DMS53 (cell line): Measurements from ENCODE around the gene BUD13.
"Not testable (repeated sequence)": the region's sequence is repeated elsewhere in the genome, so short reads cannot be mapped to it uniquely, and the experiment has no call there.

Experiments used
- DNase-seq: peaks from one replicate; lab custom pipeline; 2025; lab: John Stamatoyannopoulos, UW

BUD13 gene

DNA sequence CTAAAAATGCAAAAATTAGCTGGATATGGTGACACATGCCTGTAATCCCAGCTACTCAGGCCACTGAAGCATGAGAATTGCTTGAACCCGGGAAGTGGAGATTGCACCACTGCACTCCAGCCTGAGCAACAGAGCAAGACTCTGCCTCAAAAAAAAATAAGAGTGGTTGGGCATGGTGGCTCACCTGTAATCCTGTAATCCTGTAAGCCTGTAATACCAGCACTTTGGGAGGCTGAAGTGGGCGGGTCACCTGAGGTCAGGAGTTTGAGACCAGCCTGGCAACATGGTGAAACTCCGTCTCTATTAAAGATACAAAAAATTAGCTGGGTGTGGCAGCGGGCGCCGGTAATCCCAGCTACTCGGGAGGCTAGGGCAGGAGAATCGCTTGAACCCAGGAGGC is 16.7 kb downstream of the BUD13 start:
- DNase-seq = not testable (repeated sequence)

DNA sequence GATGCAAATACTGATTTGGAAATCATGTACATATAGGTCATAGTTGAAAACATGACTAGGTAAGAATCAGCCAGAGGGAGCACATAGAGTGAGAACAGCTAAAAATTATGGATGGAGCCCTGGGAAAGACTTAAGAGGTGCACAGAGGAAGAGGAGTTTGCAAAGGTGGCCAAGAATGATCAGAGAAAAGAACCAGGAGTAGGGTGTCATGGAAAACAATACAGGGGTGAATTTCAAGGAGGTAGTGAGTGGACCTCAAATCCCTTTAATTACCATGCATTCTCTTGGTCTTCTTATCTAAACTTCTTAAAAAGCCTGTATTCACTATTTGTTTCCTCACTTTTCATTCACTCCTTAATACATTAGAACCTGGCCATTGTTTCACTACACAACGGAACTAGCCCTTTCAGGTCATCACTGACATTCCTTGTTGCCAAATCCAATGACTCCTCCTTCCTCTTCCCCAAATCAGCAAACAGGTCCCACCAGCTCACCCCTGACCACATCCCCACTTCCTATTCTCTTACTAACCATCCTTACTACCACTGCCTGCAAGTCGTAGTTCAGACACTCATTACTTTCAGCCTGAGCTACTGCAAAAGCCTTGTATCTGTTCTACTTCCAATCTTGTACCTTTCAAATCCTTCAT is 22.6 kb downstream of the BUD13 start:
- DNase-seq = no peak

DNA sequence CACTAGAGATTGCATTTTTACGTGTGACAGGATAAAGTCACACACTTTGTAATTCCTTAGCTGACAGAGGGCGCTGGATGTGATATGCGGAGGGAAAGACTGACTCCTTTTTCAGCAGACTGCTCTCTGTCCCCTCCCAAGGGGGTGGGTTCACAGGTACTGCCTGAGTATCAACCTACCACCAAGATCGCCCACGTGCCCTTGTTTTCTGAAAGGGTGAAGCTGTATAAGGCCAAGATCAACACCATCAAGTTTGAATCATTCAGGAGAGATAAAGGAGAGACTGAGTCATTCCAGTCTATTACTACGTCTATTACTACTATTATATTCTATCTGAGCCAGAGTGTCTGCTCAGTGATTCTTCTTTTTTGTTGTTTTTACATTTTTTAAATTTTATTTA is 30.7 kb downstream of the BUD13 start:
- DNase-seq = no peak

DNA sequence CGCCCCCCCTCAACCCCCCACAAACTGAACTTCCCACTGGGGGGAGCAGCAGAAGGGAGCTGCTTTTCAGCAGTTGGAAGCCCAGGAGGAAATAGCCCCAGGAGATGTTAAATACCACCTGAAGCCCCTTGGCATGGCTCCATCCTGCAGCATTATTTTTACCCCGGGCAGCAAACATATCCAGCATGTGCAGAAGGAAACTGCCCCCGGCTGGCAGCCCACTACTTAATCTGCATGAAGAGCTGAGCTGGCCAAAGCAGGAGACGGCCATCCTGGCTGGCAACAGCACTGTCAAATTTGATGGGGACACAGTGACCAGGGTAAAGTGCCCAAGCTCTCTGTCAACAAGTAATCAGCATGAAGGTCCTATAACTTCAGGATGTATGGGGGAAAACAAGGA is 32.0 kb downstream of the BUD13 start:
- DNase-seq = no peak

DNA sequence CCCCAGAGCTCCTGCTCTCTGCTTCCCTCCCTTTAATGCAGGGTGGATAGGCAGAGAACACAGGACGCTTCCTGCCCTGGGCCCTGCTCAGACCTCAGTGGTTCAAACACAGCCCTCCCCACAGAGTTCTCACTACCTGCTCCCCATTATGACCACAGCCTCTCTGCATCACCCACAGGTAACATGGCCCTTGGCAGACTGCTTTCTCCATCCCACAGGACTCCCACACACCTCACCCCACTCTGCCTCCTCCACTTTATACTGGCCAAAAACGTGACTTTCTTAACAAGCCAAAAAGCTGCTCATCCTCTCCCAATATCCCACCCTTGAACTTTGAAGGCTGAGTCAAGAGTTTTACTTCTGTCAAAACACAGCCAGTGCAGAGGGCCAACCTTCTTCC is 33.8 kb downstream of the BUD13 start:
- DNase-seq = no peak

DNA sequence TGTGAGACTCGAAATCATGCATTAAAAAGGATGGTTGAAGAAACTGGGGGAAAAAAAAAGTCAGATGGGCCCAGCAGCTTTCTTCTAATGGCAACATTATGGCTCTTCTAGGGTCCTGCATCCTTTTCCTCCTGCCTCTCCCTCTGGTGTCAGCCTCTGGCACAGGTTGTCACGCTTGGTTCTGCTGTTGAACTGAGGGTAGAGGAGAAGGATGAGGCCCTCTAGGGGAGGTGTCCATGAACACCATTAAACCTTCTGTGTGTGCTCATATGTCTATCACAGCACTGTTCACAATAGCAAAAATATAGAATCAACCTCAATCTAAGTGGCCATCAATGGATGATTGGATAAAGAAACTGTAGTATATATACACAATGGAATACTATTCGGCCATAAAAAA is 36.0 kb downstream of the BUD13 start:
- DNase-seq = peak; percentile 49

DNA sequence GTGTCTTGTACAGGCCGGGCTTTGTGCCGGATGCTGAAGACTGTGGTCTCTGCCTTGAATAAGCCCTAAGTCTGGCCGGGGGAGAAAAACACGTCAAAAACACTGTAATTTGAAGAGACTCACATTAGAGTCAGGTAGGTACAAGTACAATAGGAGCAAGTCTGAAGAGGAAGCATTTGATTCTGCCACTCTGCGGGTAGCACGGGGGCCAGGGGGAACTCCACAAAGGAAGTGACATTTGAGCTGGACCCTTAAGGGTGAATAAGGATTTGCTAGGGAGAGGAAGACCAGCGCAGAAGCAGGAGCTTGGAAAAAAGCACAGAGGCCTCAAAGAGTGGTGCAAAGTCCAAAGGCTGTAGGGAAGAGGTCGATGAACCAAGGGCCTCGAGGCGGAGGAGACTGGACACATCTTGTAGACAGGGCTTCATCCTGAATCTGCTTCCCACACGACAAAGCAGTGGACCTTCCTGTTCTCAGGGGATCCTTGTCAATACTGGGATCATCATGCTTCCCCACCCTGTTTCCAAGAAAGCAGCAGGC is 38.7 kb downstream of the BUD13 start:
- no peak for DNase-seq

DNA sequence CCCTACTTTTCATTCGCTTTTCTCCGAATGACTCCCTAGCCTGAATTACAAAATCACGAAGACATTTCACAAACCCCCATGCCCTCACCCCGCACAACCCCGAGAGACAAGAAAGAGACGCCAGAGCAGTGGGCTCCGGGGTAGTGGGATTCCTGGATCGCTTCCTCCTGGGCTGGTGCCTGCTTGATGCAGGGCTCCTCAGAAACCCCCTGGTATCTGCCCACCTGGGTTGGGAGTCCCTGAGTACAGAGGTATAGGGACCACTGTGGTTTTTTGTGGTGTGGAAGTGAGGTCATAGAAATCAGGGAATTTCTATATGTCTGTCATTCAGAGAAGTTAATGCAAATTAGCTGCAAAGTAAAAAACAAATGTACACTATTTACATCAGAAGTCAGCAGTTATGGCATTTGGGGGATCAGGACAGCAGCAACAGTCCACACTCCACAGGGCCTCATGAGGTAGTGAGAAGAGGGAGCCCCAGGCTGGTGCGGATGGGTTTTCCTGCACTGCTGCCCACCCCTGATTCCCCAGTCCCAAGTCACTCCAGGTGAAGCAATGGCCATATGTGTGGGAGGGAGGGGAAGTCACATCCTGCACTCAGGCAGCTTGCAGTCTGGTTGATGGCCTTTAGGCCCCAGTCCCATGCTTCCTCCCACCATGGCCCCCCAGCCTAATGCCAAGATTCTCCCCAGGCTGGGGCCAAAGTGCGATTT is 39.6 kb downstream of the BUD13 start:
- DNase-seq = no peak

DNA sequence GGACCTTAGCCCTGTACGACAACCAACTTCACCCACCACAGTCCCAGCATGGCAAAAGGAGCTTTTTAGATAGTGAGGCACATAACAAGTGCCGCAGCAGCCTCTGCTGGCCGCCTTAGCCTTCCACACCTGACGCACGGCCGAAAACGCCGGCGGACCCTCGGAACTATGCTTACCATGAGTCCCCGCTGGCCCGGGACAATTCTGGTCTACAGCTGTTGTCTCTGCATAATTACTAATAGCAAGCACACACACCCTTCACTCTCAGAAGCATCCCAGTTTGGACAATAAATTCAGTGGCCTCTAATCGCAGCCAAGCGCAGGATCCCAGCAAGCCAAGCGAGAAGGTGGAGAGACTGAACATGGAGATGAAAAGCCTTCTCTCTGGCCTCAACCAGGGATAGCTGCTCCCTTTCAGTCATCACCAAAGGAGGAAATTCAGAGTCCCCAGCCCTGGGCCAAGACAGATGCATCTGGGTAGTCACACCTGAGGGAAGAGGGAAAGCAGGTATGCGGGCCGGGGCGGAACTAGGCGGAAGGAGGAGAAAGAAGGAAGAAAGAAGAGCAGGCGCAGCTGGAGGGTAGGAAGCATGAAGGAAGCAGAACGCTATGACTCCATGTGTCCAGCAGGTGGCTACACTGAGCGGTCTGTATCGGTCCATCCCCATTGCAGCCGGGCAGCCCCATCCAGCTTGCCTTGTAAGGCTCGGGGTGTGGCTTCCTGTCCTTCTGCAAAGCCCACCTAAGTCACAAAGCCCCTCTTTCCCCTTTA is 40.3 kb downstream of the BUD13 start:
- DNase-seq = peak; percentile 84

DNA sequence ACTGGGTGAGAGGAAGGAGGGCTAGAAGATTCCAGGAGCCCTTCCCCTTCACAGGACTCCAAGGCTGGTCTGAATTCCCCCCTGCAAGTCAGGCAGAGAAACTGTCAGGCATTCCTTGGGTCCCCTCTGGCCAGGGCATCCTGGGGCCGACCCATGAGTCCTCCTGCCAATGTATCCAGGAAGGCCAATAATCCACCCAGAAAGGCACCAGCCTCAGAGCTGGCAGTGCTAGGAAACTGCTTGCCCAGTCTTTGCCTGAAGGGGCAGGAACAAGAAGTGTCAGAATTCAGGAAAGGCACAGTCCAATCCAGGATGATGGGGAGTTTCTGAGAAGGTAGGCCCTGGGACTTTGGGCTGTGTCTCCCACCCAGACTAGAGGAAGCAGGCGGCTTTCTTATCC is 41.0 kb downstream of the BUD13 start:
- DNase-seq = no peak

DNA sequence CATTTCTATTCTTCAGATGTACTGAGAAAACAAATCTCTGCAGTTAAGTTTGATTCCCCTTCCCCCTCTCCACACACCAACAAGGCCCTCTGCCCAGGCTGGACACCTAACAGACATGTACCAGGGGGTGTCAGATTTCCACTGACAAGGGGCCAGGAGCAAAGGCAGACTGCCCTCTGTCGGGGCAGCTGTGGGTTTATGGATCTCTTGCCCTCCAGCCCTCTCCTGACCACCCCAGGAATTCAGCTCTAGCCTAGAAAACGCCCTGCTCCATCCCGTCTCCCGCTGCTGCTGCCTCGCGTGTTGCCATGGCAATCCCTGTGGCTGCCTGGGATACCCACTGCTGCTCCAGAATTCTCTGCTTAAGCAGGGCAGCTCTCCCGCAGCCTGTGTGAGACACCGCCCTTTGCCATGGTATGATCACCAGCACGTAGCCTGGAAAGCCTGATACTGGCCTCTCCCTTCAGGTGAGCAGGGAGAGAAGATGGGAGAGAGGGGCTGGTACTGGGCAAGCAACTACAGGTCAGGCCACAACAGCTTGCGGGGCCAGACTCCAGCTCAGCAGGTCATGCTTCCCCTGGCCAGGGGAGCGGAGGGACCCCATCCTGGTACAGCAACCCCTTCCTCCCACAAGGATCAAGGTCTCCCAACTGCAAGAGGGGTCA is 41.6 kb downstream of the BUD13 start:
- no peak for DNase-seq

DNA sequence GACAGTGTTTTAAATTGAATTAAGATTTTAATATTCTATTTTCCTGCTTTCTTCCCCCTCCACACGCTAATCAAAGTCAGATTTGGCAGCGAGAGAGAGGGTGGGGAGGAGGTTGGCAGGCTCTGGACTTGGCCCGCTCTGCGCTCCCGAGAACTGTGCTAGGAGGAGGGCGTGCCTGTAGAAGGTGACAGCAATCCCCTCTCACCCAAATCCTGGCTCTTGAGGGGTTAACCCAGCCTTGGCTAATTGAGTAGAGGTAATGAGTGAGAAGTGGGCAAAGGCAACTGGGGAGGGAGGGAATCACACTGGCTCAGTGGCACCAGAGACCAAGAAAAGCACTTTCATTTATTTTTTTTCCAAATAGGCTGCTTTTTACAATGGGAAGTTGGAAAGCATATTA is 42.2 kb downstream of the BUD13 start:
- DNase-seq = no peak

DNA sequence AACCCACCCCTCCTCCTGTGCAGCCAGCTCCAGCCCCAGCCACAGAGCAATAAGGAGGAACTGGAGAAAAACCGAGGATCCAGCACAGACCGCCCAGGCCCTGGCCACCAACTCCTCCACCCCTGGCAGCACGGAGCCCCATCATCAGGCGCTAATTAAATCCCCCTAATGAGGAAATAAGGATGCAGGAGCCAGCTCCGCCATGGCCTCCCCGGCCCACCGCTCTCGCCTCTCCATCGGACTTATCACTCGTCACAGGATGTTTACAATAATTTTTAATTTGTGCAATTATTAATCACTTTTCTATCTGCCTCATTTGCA is 42.6 kb downstream of the BUD13 start:
- DNase-seq = no peak

DNA sequence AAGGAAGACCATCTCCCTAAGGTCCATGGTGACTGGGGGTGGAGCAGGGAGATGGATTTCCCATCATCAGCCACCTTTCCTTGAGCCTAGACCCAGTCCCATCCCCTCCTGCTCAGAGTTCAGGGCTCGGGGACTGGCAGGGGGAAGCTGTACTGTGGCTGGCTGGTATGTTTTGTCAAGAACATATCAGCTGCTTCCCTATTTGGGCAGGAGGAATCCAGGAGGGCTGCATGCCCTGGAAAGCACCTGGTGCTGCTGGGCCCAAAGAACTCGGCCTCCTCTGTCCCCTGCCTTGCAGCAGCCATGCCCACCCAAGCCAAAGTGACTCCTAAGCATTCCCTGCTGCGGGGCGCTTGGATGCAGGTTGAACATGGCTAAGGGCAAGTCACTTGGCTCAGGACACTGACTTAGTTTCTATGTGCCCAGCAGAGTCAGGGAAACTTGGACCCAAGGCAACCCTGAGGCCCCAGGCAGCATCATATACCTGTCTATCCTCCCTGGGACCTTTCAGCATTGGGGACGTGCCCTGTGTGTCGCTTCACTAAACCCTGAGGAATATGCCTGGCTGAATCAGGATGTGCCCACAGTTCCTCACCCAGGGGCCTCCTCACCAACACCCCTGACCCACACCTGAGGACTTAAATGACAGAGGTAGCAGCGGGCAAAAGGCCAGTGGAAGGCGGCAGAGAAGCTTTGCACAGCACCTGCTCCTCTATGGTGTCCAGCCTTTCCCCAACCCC is 43.1 kb downstream of the BUD13 start:
- DNase-seq = no peak

DNA sequence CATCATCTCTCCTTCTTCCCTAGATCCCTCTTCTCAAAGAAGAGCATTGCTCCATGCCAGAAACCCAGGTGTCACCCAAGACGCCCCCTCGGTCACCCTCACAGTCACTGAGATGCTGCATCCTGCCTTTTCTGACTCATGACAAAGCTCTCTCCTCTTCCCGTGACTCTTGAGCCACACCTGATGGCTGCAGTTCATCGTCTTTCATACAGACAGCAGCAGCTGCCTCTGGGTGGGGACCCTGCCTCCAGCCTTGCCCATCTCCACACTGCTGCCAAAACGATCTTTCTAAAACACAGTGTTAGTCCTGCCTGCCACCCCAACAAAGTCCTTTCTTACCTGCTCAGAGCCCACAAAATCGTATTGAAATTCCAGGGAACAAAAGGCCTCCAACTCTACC is 44.8 kb downstream of the BUD13 start:
- no peak for DNase-seq

DNA sequence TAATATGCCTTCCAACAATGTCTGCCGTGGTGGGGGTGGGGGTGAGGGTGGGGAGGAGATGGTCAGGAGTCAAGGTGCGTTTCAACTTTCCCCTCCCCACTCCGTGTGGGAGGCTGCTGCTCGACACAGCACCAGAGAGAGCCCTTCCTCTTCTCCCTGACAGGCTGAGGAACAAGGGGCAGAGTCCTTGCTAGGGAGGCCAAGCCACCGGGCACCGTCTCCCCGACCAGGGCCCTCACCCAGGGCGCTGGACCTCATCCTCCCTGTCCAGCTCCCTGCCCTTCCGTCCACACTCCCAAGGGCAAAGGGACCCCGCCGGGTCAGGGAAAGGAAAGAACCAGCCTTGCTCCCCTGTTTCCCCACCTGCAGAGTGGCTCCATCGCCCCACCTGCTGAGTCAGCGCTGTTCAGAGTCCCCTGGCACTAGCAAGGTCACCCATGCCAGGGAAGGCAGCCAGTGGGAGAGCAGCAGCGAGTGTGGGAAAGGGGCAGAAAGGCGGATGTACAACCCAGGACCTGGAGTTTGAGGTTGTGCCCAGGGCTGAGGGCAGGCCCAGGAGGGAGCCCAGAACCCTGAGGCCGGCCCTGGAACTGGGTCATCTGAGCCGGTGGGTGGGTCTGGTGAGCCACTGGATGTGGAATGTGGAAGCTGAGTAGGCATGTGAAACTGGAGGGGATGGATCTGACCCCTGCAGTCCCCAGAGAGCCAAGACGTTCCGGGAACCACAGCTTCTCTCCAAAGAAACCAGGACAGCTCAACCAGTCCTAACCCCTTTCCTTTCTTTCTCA is 47.2 kb downstream of the BUD13 start:
- no peak for DNase-seq

DNA sequence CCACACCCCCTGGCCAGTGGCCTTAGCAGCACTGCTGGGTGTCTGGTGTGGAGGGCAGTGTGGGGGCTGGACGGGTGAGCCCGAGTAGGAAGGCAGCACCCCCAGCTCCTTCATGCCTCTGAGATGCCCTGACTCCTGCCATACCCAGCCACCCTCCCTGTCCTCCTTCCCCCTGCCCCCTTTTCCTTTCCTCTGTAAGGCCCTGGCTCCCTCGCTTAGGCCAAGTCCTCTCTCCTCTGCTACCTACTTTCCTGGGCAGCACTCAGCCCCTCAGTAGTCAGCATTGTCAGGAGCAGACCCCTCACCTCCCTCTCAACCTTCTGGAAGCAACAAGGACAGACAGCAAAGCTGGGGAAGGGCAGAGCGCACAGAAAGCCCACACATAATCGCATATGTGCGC is 48.0 kb downstream of the BUD13 start:
- DNase-seq = no peak

DNA sequence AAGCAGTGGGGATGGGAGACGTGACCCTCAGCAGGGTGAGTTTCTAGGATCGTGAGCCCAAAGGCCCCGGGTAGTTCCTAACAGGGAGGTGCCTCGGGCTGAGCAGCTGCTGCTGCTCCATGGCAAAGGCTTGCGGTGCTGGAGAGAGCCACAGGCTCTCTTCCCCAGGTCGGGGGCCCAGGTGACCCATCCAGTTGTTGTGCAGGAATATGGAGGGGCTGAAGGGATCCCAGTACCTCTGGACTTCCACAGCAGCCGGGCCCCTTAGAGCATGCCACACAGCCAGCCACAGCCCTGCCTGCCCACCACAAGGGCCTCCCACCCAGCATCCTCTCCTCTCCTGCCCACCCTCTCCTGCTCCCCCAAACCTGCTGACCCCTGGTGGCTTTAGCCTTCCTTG is 49.3 kb downstream of the BUD13 start:
- DNase-seq = no peak

DNA sequence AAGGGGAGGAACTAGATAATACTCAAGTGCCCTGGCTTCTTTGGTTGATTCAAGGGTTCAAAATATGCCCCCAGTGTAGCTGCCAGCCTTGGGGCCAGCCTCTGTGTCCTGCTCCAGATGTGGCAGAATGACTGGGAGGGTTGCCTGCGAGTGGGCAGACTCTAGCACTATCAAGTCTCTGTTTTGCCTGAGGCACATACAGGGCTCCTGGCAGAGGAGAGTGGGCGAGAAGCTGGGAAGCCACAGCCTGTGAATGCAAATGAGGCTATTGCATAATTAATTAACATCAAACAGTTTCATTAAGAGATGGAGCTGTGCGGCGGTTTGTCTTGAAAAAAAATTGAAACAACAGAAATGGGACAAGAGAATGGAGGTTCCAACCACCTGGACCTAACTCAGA is 50.8 kb downstream of the BUD13 start:
- DNase-seq = no peak

DNA sequence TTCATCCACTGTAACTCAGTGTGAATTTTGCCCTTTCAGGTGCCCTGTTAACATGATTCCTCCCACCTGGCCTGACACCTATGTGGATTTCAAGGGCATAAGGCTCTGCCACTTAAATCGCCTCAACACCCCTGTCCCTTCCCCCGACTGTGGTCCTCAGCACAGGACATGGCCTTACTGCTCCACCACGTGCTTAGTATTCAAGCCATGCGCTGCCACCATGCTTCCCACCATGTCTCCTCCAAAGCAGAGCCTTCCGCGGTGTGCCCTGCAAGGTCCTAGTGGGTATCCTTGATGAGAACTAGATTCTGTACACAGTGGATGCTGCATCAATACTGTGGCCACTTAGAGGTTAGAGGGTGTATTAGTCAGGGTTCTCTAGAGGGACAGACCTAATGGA is 51.9 kb downstream of the BUD13 start:
- DNase-seq = no peak

DNA sequence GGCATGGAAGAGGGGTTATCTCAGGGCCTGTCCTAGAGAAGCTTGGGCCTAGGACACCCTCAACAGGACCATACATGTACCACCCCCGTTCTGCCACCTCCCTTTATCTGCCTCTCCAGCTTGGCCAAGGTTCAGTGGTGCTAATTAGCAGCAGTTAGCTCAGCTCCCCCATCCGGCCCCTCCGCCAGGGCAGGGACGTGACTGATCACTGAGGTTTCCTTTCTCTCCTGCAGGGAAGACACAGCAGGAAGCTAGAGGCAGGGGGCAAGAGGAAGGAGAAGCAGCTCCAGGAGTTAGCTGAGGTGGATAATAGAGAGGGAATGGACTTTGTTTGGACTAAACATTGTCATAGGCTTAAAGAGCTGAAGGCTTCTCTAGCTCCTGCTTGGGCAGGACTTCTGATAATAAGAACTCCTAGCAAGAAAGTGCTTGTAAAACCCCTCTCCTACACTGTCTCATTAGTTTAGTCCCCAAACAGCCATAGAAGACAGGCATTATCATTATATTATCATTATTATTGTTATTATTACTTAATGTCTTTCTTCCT is 53.8 kb downstream of the BUD13 start:
- DNase-seq = no peak
